Panc1 (cell line): ENCODE measurements around the gene CANT1. TPM values are rescaled to one million over a fixed set of nuclear protein-coding genes. Genes with fewer than 3 reads are reported as not detected.

Source experiments
- ATAC-seq: fragments of 200-7000 bp; cut with Tn5 transposase; 2 replicates; pipeline ENCODE4 v1.9.1; 2020; ENCODE audit warnings: mild to moderate bottlenecking, moderate library complexity
- BruUV-seq: library from RNA; stranded (reverse); fragments of 400-500 nt; replicated peaks from 2 replicates; lab custom pipeline; 2021; lab: Mats Ljungman, UMichigan
- CTCF ChIA-PET: fragments of 300-600 bp; sonication (Branson Sonifier 250); formaldehyde crosslinking; loops from one replicate; lab custom pipeline; 2022; ENCODE audit warnings: antibody characterized with exemption; lab: Charles Lee
- POLR2A ChIA-PET: fragments of 300-600 bp; sonication (Branson Sonifier 250); formaldehyde crosslinking; loops from one replicate; lab custom pipeline; 2022; ENCODE audit warnings: antibody characterized with exemption; lab: Charles Lee
- DNase-seq: peaks from one replicate; pipeline ENCODE4 v3.0.0-alpha.2; 2010; ENCODE audit warnings: low read depth, low spot score
- H3K27ac ChIP-seq: 2 replicates; pipeline ENCODE4 v1.5.1; 2011; ENCODE audit warnings: mild to moderate bottlenecking, low read length, inconsistent platforms
- H3K27me3 ChIP-seq: fragments of 200-500 bp; sonication (Bioruptor generic); 2 replicates; pipeline ENCODE4 v1.6.0; 2014; ENCODE audit warnings: low read length, inconsistent platforms; ENCODE audit not compliant: control insufficient read depth, insufficient read depth
- H3K36me3 ChIP-seq: fragments of 200-500 bp; sonication (Bioruptor generic); 2 replicates; pipeline ENCODE4 v1.5.1; 2014; ENCODE audit warnings: inconsistent platforms, mild to moderate bottlenecking, low read length, moderate library complexity; ENCODE audit not compliant: control insufficient read depth, insufficient read depth
- H3K4me1 ChIP-seq: 2 replicates; pipeline ENCODE4 v1.5.1; 2011; ENCODE audit warnings: inconsistent platforms, mild to moderate bottlenecking, low read length, moderate library complexity; ENCODE audit not compliant: control insufficient read depth, insufficient read depth
- H3K4me3 ChIP-seq, 2 experiments: 2 replicates each; pipeline ENCODE4 v1.5.1; 2011 to 2012; ENCODE audit warnings: low read depth in 2 of 2, low read length in 2 of 2, mild to moderate bottlenecking in 2 of 2, inconsistent platforms in 1 of 2, moderate library complexity in 1 of 2
- H3K9me3 ChIP-seq: fragments of 200-500 bp; sonication (Bioruptor generic); 2 replicates; pipeline ENCODE4 v1.5.1; 2014; ENCODE audit warnings: low read depth, mild to moderate bottlenecking, inconsistent platforms, low read length, moderate library complexity; ENCODE audit not compliant: control insufficient read depth, insufficient read depth
- CTCF ChIP-seq: fragments of 450-650 bp; IDR thresholded peaks from 2 replicates; pipeline ENCODE4 v1.5.1; 2017; ENCODE audit warnings: mild to moderate bottlenecking
- POLR2AphosphoS5 ChIP-seq: IDR thresholded peaks from 2 replicates; pipeline ENCODE4 v1.6.1; 2012; ENCODE audit warnings: mild to moderate bottlenecking, low read depth, low read length, moderate library complexity
- REST ChIP-seq, 2 experiments: IDR thresholded peaks; 2 replicates each; pipeline ENCODE4 v1.6.1; 2011 to 2012; ENCODE audit warnings: low read depth in 2 of 2, control low read depth in 1 of 2, low read length in 1 of 2, mild to moderate bottlenecking in 1 of 2, moderate library complexity in 1 of 2; ENCODE audit not compliant: insufficient read depth in 1 of 2
- SIN3A ChIP-seq: IDR thresholded peaks from 2 replicates; pipeline ENCODE4 v1.6.1; 2012; ENCODE audit warnings: low read depth, mild to moderate bottlenecking, low read length, moderate library complexity, borderline replicate concordance; ENCODE audit not compliant: insufficient read depth
- TCF7L2 ChIP-seq: IDR thresholded peaks from 2 replicates; pipeline ENCODE4 v1.6.1; 2011; ENCODE audit warnings: mild to moderate bottlenecking, low read depth, low read length, inconsistent platforms
- in situ Hi-C: cut with HindIII; loops from 2 replicates; pipeline ENCODE4 v1.10.0; 2016; ENCODE audit warnings: low sequenced_read_pairs, low pct_unique_long_range_greater_than_20kb
- intact Hi-C: fragments of 100-400 bp; cut with micrococcal nuclease; formaldehyde crosslinking; loops from one replicate; pipeline ENCODE4 v1.10.0; 2022; ENCODE audit not compliant: unreplicated experiment
- total RNA-seq: library from RNA; stranded (reverse); gene quantifications from one replicate; pipeline ENCODE4 v1.2.1, GENCODE V29; 2021; ENCODE audit not compliant: unreplicated experiment

Gene CANT1
- total RNA-seq, 1 experiment from 2014 or later = 160 TPM

GRCh38 chr17:78992542-78993212, 16.9 kb downstream of the CANT1 start:
- Histone ChIP-seq H3K27me3 (no peaks in the 10 kb centered on the region), H3K27ac (no peak overlapping the region), H3K9me3 (no peaks in the 10 kb centered on the region), H3K36me3 (peaks cover 11% of the 10 kb centered on the region), H3K4me1 (no peaks in the 10 kb centered on the region), H3K4me3 (no peak overlapping the region)
- BruUV-seq = no TSS peak
- intact Hi-C loops = no loop called here
- ChIA-PET CTCF (interaction anchor here (0.6 kb wide), 2 partner anchors 187 to 497 kb away, joined by 4 to 6 read pairs; no protein-coding TSS in a partner anchor), POLR2A (no interaction called here)
- DNase-seq = no peak
- no peak for ATAC-seq
- no peak for TF ChIP-seq POLR2AphosphoS5
- no peak for TF ChIP-seq TCF7L2
- TF ChIP-seq REST (IDR thresholded peaks at IDR 0.05; ENCODE audit: insufficient read depth in 1 of 2, low read depth in 2 of 2, low read length in 1 of 2) = no peak
- no peak for TF ChIP-seq SIN3A
- TF ChIP-seq CTCF = no peak
- in situ Hi-C loops = no loop called here

- Histone ChIP-seq H3K4me3 (no peak overlapping the region), H3K27me3 (no peaks in the 10 kb centered on the region), H3K9me3 (no peaks in the 10 kb centered on the region), H3K4me1 (peaks cover 2% of the 10 kb centered on the region; the same call in 1 of the 2 replicates), H3K27ac (no peak overlapping the region), H3K36me3 (peaks cover 8% of the 10 kb centered on the region)
- in situ Hi-C loops (no loop called here), intact Hi-C loops (no loop called here)
- no peak for DNase-seq
- no peak for TF ChIP-seq CTCF
- TF ChIP-seq POLR2AphosphoS5 = no peak
- TF ChIP-seq SIN3A = no peak
- TF ChIP-seq REST (IDR thresholded peaks at IDR 0.05; ENCODE audit: insufficient read depth in 1 of 2, low read depth in 2 of 2, low read length in 1 of 2) = no peak
- no peak for TF ChIP-seq TCF7L2
- no TSS peak for BruUV-seq
- no peak for ATAC-seq
- ChIA-PET POLR2A (no interaction called here), CTCF (no interaction called here)
Measured at GRCh38 chr17:78991906-78992532, 17.5 kb downstream of the CANT1 start.
